HG03139 (cell line): ENCODE data around the gene ACAD8.
"Not testable (repeated sequence)": the region's sequence is repeated elsewhere in the genome, so short reads cannot be mapped to it uniquely, and the experiment has no call there.

ENCODE experiments used
- ATAC-seq: cut with Tn5 transposase; IDR thresholded peaks from one replicate; pipeline ENCODE4 v1.9.1; 2021; ENCODE audit not compliant: unreplicated experiment

The ACAD8 gene

DNA sequence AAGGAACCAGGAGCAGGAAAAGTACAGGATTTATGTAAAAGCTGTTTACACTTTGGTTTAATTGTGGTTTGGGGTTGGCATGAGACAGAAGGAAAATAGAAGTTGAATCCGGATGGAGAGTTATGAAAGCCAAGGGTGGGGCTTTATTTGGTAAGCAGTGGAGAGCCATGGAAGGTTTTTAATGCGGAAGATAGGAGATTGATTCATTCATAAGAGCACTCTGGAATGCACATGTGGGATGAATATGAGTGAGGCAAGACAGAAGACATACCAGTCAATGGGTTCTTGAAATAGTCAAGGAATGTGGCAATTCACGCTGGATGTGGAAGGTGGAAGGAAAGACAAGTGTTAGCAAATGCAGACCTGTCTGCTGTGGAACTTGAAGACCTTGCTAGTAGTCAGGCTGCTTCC lies 13.5 kb downstream of the ACAD8 start:
- ATAC-seq: no peak

DNA sequence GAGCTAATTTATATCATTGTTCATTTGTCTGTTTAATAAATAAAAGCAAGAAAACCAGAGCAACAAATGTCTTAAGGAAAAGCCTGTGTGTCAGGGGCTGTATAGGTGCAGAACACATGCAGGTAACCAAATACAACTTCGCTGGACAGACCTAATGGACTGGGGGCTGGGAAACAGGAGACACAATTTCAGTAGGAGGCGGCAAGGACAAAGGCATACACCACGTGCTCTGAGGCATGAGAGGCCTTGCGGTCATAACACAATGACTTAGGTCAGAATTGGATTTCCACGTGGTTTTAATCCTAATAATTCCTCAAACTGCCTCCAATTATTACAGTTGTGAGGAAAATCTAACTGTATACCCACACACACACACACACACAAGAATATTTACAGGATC lies 14.1 kb downstream of the ACAD8 start:
- ATAC-seq: no peak

DNA sequence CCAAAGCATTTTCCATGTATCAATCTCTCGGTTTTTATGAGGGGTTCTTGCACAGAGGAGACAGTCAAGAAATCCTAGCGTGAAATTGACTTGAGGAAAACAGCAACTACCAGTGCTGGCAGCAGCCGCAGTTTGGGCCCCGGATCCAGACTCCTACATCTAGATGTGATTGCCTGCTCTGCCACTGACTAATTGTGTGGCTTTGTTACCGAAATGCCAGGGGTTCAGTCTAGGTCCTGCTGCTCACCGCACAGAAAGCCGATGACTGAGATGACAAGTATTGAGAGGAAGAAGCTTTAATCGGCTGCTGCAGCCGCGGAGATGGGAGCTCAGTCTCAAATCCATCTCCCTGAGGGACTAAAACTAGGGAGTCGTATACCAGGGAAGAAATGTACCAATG lies 14.6 kb downstream of the ACAD8 start:
- no peak for ATAC-seq

DNA sequence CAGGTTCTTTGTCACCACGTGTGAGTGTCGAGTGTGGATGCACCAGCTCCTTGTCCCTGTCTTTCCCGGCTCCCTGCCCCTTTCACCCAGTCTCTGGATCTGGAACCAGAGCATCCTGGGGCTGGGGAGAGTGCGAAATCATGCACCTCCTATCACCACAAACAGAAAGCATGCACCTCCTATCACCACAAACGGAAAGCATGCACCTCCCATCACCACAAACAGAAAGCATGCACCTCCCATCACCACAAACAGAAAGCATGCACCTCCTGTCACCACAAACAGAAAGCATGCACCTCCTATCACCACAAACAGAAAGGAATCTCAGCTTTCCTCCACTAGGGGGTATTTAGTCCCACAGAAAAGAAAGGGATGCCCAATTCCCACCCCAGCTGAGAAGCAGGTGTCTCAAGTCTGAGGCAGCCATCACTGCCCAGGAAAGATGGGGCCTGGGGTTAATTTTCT lies 16.9 kb downstream of the ACAD8 start:
- ATAC-seq: no peak

DNA sequence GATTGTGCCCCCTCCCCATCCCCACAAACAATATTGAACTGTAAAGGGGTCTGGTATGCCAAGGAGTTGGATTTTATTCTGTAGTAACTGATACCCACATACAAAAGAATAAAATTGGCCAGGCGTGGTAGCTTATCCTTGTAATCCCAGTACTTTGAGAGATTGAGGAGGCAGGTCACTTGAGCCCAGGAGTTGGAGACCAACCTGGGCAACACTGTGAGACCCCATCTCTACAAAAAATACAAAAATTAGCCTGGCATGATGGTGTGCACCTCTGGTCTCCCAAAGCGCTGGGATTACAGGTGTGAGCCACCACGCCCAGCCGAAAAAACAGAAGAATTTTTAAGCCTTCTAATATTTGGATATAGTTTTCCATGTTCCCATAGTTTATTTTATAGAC lies 18.6 kb downstream of the ACAD8 start:
- no peak for ATAC-seq

DNA sequence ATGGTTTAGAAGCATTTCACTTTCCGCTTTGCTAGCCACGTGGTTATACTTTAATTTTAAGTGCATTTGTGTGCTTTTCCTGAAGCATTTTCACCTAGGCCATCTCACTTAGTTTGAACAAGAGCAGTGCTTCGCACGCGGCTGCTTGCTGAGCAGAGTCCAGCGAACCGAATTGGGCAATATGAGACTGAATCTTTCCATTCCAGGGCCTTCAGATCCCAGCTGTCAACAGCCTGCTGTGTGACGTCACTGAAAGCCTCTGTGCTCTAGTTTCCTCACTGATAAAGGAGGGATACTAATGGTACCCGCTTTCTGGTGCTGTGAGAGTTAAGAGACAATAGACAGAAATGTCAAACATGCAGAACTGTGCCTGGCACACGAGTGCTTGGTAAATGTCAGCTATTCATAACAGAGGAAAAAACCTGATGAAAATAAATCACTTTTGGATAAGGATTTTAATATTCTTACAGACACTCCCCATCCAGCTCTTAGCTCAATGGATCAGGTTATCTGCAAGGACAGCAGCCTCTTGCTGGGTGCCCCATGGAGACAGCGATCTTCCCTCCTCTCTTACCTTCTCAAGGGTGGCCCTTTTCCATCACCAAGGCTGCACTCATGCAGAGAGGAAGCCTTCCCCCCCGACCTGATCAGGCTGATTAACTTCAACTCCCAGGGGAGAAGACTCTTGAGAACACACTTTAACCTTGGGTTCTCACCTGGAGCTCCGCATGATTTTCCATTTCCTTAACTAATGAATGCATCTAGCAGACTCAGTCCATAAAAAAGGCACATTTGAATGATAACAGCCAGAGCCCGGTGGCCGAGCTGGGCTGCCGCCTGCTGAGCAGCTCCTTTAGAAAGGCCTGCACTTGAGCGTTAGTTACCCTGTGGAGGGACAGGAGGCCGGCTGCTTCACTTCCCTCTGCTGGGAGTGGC lies 19.3 kb downstream of the ACAD8 start:
- no peak for ATAC-seq

DNA sequence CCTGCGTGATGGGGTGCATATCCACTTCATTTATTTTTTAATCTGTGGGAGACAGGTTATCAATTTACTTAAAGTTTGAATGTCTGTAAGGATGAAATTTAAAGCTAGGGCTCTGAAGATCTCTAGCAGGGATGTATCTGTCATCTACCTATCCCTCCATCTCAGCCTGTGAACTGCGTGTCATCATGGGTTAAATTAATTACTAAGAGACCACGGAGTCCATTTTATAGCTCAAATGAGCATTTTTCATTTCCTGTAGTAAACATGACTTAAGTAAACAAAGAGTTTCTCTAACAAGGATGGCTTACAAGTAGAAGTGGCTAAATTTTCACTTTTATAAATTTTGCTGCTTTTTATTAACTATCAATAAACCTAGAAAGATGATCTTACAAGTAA lies 19.9 kb downstream of the ACAD8 start:
- no peak for ATAC-seq

DNA sequence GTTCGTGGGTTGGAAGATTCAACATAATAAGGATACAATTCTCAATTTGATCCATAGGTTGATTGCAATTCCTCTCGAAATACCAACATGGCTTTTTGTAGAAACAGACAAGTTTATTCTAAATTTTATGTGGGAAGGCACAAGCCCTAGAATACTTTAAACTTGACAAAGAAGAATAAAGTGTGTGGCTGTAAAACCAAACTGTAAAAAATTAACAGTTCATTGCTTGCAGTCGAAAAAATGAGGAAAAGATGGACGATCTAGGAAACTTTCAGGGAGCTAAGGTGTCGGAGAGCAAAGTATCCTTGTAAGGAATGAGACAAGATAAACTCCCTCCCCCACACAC lies 21.8 kb downstream of the ACAD8 start:
- ATAC-seq: no peak

DNA sequence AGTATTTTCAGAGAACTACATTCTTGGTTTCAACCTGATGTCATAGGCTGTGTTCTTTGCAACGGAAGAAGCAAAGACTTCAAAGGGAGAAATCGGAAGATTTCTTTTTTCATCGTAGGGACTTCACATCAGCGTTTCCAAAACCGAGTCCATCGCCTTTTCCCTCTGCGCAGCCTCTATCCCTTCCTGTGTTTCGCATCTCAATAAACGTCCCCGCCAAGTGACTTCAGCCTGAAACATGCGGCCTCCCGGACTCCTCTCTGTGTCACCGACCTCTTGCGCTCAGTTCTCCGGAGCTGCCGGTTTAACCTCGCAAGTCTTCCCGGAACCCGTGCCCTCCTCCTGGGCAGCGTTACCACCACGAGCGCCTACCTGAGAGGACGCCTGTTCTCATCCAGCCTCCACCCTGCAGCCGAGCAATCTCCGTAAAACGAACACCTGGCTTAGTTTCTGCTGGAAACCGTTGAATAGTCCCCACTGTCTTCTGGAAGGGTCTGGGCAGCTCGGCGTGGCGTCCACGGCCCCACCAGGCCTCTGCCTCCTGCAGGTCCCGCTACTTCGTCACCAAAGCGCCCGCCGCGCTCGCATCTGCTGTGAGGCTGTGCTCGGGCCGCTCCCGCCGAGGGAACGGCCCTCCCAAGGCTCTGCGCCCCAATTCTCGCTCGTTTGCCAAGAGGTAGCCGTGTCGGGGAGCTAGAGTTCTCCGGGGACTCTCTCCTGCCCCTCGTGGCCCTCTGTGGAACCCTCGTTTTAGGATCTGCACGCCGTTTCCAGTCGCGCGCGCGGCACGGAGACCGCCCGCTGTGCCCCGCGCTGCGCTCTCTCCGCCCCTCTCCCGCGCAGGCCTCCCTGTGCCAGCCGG lies 22.4 kb downstream of the ACAD8 start, which contains the start of gene GLB1L3:
GLB1L3 (plus strand) TSS at position 846 of the 862 bp plus-strand sequence. CDS start 362 bp downstream, outside the sequence.
- ATAC-seq: peak; percentile 49

DNA sequence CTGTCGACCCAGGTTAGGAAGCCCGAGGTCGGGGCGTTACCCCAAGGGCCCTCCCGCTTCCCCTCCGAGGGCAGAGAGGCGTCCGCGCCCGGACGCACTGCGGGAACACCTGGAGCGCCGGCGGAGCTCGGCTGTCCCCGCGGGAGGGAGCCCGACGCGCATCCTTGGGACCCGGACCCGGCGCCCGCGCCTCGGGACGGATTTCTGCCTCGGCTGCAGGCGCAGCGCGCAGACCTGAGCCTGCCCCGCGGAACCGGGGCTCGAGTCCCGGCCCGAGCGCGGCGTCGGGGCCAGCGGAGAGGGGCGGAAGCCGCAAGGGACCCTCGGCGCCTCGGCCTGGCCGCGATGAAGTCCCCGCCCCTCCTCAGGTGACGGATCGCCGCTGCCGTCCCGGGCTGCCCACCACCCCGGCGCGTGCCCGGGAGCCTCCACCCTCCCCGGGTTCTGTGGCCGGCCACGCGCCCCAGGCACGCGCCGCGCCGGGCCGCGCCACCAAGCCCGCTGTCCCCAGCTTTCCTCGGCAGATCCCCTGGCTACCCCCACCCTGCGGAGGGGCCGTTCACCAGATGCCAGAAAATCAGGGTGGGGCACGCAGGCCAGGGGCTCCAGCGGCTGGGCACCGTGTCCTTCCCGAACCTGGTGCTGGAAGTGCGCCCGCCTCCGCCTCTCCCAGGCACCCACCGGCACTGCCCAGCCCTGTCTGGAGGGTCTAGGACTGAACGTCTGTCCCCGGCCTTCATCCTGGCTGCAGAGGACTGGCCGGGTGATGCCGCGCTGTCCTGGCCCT lies 23.2 kb downstream of the ACAD8 start:
- no peak for ATAC-seq

DNA sequence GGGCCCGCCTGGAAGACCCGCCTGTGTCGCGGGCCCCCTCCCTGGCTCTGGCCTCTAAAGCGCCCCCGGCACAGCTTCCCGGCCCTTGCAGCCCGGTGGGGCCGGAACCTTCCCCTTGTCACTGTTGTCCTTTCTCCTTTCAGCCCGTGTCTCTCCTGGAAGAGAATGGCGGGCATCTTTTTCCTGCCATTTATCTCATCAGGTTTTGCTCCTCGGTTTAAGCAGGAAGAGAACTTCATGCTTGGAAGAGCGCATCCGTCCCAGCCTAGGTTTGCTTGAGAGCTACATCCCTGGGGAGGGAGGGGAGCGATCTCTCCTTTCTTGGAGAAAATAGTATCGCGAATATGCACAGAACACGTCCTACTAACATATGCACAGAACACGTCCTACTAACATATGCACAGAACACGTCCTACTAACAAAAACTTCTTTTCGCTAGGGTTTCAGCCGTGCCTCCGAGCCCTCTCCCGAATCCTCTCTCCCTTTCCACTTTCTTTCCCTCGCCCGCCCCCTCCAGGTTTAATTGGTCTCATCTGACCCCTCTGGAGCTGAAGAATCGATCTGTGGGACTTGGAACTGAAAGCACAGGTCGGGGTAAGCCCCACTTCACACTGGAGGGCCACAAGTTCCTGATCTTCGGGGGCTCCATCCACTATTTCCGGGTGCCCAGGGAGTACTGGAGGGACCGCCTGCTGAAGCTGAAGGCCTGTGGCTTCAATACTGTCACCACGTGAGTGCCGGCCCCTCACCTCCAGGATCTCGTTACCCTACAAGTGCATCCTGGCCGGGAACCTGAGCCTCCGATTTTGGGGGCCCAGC lies 24.0 kb downstream of the ACAD8 start:
- no peak for ATAC-seq

DNA sequence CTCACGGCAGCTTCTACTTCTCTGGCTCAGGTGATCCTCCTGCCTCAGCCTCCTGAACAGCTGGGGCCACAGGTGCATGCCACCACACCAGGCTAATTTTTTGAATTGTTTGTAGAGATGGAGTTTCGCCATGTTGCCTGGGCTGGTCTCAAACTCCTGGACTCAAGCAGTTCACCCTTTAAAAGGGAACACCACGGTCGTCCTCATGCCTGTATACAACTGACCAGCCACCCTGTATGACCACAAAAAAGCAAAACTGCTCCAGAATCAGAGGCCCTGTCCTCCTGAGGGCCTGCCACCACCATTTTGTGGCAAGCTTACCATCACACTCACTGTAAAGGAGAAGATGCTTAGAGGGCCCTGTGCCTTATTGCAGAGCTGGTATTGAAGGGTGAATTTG lies 25.0 kb downstream of the ACAD8 start:
- no peak for ATAC-seq

DNA sequence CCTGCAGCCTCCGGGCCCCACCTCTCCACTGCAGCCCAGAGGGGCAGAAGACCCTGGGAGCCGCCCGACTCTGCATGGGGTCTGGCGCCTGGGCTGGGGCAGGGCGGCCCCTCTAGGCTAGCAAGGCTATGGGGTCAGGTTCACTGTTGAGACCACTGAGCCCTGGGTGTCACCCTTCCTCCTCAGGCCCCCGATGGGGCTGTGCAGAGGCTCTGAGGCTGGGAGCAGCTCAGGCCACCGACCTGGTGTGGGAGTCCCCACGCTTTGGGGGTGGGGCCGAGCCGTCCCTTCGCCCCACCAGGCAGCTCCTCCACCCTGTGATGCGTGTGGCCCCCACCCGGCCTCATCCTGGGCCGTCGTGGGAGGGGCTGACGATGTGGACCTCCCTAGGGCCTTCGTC lies 28.3 kb downstream of the ACAD8 start:
- ATAC-seq: not testable (repeated sequence)

DNA sequence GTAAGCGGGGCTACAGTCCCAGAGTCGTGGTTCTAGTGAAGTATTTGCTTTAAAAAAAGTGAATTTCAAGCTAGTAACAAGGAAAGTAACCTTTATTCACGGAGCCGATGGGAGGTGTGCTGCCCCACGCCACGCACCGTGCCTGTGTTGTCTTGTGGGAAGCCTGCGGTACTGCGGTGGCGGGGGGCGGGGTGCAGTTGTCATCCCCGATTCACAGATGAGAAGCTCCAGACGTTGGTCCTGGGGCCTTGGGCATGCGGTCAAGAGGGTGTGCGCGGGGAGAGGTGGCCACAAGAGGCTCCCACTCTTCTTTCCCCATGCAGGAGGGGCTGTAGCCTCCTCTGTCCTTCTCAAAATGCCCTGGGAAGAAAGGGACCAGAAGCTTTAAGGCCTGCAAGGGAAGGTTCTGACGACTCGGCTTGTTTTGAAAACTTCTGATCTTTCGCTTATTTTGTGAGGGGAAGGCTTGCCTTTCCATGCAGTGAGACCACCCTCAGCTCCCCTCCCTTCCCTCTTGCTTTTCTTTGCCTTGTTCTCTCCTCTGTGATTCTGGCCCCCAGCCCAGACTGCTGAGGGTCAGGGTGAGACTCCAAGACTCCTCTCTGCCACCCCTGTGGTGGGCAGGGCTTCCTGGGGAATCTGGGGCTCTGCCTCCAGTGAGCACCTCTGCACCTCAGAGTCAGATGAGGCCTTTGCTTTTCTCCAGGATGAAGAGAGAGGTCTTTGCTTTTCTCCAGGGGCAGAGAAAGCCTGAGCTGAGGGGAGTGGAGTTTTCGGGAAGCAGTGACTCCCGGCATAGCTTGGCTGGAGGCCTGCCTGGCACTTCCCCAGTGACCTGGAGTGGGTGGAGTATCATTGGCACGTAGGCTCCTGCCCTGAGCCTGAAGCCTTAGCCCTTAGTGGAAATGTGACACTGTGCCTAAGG lies 29.0 kb downstream of the ACAD8 start:
- no peak for ATAC-seq

DNA sequence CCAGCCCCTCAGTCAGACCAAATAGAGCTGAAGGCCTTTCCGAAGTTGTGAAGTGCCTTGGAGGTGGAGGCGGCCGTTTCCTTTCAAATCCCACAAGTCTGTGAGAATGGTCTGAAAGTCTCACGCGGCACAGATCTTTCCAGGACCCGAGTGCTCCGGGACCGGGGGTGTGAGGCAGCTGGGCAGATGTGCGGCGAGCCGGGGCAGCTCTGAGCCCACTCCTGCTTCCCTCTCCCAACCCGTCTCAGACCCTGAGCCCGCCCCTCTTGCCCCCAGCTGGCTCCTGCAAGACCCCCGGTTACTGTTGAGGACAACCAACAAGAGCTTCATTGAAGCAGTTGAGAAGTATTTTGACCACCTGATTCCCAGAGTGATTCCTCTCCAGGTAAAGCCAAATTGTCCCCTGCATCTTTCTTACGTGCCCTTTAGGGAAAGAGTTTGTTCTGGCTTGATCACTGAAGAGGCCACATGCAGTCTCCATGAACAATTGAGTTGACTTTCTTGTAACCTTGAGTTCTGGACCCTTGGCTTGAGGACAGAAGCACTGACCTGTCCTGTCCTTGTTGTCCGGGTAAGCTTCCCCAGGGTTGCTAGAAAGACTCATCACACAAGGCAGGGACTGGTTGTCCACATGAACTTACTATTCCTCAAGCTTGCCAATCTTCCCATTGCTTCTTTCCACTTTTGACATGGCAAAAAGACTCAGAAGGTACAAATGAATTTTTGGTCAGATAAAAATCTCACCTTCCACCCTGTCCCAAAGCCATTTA lies 30.3 kb downstream of the ACAD8 start:
- ATAC-seq: no peak

DNA sequence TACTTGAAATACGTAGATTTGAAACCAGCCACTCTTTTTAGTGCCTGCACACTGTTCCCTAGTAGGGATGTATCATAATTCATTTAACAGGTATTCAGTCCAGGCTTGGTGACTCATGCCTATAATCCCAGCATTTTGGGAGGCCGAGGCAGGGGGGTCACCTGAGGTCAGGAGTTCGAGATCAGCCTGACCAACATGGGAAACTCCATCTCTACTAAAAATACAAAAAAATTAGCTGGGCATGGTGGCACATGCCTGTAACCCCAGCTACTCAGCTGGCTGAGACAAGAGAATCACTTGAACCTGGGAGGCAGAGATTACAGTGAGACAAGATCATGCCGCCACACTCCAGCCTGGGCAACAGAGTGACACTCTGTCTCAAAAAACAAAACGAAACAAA lies 31.0 kb downstream of the ACAD8 start:
- not testable (repeated sequence) for ATAC-seq

DNA sequence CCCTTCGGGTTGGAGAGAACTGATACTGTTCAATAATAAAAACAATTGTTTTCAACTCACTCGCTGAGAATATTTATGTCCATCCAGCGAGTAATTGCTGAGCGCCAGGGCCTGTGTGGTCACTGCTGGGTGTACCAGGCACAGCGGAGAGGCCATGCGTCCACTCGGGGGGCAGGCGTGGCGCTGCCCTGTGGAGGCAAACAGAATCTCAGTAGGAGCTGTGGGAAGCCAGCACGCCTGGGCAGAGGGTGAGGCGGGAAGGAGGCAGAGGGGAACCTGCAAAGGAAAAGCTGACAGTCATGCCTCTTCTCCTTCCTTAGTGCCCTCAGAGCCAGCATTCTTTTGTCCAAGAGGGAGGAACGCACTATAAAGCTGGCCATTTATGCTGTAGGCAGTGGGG lies 34.2 kb downstream of the ACAD8 start:
- ATAC-seq: no peak

DNA sequence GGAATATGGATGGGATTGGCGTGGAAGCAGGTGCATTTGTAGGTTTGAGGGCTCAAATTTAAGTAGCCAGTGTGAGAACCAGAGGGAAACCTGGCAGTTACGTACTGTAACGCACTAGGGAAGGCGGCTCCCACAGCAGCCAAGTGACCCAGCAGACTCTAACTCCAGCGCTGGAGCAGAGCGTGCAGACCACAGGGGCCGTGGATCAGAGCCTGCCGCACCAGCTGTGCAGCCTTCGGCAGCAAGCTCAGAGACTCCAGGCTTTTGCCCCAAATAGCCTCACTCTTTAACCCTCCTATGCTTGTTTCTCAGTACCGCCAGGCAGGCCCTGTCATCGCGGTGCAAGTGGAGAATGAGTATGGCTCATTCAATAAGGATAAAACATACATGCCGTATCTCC lies 35.1 kb downstream of the ACAD8 start:
- no peak for ATAC-seq
